Skeletal muscle tissue (tissue), 4 donors: ENCODE results near the gene SPOP. TPM values are rescaled to one million over a fixed set of nuclear protein-coding genes. Genes with fewer than 3 reads are reported as not detected.
"Not testable (repeated sequence)": the region's sequence is repeated elsewhere in the genome, so short reads cannot be mapped to it uniquely, and the experiment has no call there.

ENCODE experiments used
- H3K27ac ChIP-seq: one replicate; pipeline ENCODE4 v1.7.0; 2013; ENCODE audit warnings: mild to moderate bottlenecking, low read depth, low read length, inconsistent platforms
- H3K27me3 ChIP-seq, 3 donors: one replicate each; pipeline ENCODE4 v1.7.0; 2013; ENCODE audit warnings: low read length in 3 of 3; ENCODE audit not compliant: control insufficient read depth in 3 of 3, insufficient read depth in 3 of 3
- H3K36me3 ChIP-seq, 3 donors: one replicate each; pipeline ENCODE4 v1.7.0; 2013; ENCODE audit warnings: low read length in 3 of 3; ENCODE audit not compliant: control insufficient read depth in 3 of 3, insufficient read depth in 3 of 3
- H3K4me1 ChIP-seq, 3 donors: one replicate each; pipeline ENCODE4 v1.7.0; 2013; ENCODE audit warnings: low read length in 3 of 3, mild to moderate bottlenecking in 3 of 3; ENCODE audit not compliant: control insufficient read depth in 3 of 3, insufficient read depth in 3 of 3
- H3K4me3 ChIP-seq, 3 donors: one replicate each; pipeline ENCODE4 v1.7.0; 2013; ENCODE audit warnings: low read length in 3 of 3
- H3K9ac ChIP-seq, 3 donors: one replicate each; pipeline ENCODE4 v1.7.0; 2013; ENCODE audit warnings: low read length in 3 of 3, mild to moderate bottlenecking in 3 of 3, moderate library complexity in 2 of 3, low read depth in 1 of 3
- H3K9me3 ChIP-seq, 3 donors: one replicate each; pipeline ENCODE4 v1.7.0; 2013; ENCODE audit warnings: low read length in 3 of 3; ENCODE audit not compliant: control insufficient read depth in 3 of 3
- total RNA-seq: library from RNA; depleted of rRNA; stranded (reverse); fragments of >200 nt; gene quantifications from one replicate; pipeline ENCODE4 v1.2.3, GENCODE V29; 2014
- donor health status: Osteomylitis.

Gene SPOP
- 61.6 TPM for total RNA-seq

DNA sequence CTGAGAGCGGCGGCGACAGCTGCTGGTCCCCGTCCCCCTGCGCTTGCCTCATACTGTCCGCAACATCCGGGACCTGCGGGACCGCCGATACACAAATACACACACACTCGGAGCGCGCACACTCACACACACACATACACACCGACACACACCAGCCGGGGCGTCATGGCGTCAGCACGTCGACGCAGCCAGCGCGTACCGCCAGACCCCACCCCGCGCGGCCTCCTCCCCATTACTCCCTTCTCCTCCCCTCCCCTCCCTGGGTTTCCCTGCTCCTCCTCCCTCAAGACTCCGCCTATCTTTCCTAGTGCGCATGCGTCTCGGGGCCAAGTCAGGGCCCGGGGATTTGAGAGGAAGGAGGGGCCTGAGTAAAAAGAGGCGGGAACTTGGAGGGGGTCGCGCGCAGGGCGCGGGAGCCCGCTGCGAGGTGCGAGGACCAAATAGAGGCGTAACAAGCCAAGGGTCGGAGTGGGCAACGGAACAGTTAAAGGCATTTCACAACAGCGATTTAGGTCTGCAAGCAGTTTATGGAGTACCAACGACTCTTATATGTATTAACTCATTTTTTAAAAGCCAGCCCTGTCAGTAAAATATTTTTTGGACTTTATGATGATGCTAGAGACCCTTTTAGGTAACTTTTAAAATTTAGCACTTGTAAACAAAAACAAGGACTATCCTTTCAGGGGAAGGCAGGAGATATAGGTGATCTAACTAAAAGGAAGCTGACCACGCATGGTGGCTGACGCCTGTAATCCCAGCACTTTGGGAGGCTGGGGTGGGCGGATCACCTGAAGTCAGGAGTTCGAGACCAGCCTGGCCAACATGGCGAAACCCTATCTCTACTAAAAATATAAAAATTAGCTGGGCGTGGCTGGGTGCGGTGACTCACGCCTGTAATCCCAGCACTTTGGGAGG is at the start of gene SPOP:
TSS of gene SPOP (minus strand) at position 165 of the 915 bp plus-strand sequence. CDS start 55,287 bp downstream, outside the sequence.
- Histone ChIP-seq H3K36me3 (peaks cover 0 to 10% (median 2%) of the 10 kb centered on the region in 3 donors), H3K9ac (peak within 1 kb of the TSS; percentile 63 to 91 (median 84)), H3K27me3 (no peaks in the 10 kb centered on the region), H3K4me1 (peaks cover 22 to 28% (median 24%) of the 10 kb centered on the region in 3 donors), H3K9me3 (no peaks in the 10 kb centered on the region), H3K27ac (peak within 1 kb of the TSS; percentile 100), H3K4me3 (peak within 1 kb of the TSS; percentile 78 to 86 (median 79))

DNA sequence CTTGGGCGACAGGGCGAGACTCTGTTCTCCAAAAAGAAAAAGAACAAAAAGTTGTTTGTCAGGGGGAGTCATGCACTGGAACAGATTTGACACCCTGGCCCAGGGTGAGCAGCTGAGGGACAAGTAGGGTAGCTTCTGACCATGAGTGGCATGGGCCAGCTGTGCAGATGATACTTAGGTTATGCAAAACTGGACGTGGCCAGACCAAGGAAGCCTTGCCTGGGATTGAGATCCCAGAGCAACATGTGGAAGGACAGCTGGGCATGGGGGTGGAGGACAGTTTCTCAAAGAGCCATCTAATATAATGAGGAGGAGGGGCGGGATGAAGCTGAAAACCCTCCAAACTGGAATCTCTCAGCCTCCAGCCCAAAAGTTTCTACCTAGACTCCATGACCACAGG is 49.5 kb upstream of the SPOP start:
- H3K27me3 ChIP-seq = no peaks in the 10 kb centered on the region
- H3K9me3 ChIP-seq = no peaks in the 10 kb centered on the region
- H3K9ac ChIP-seq = no peak overlapping the region
- peaks cover 0 to under 1% (median 0%) of the 10 kb centered on the region in 3 donors for H3K36me3 ChIP-seq
- peaks cover 51 to 52% (median 52%) of the 10 kb centered on the region in 3 donors for H3K4me1 ChIP-seq
- no peak overlapping the region for H3K27ac ChIP-seq
- H3K4me3 ChIP-seq = no peak overlapping the region

GRCh38 chr17:49725452-49726130 is 47.7 kb upstream of the SPOP start:
- no peak overlapping the region for H3K27ac ChIP-seq
- H3K36me3 ChIP-seq = peaks cover 0 to 4% (median 0%) of the 10 kb centered on the region in 3 donors
- peaks cover 48 to 50% (median 48%) of the 10 kb centered on the region in 3 donors for H3K4me1 ChIP-seq

DNA sequence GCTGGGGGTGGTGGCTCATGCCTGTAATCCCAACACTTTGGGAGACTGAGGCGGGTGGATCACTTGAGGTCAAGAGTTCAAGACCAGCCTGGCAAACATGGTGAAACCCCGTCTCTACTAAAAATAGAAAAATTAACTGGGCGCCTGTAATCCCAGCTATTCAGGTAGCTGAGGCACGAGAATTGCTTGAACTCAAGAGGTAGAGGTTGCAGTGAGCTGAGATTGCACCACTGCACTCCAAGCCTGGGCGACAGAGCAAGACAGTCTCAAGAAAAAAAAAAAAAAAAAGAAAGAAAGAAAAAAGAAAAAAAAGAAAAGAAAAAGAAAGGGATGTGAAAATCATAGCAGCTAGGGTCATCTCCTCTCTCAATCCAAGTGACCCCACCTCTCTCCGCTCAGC is 46.7 kb upstream of the SPOP start:
- H3K4me1 ChIP-seq = peaks cover 38 to 40% (median 38%) of the 10 kb centered on the region in 3 donors
- H3K4me3 ChIP-seq, H3K27me3 ChIP-seq, H3K9ac ChIP-seq, H3K9me3 ChIP-seq, H3K36me3 ChIP-seq: not testable (repeated sequence)
- H3K27ac ChIP-seq = peak overlapping the region; percentile 62

More at GRCh38 chr17:49725452-49726130, 47.7 kb upstream of the SPOP start:
- Histone ChIP-seq H3K9me3 (no peaks in the 10 kb centered on the region), H3K9ac (no peak overlapping the region), H3K4me3 (no peak overlapping the region), H3K27me3 (no peaks in the 10 kb centered on the region)

DNA sequence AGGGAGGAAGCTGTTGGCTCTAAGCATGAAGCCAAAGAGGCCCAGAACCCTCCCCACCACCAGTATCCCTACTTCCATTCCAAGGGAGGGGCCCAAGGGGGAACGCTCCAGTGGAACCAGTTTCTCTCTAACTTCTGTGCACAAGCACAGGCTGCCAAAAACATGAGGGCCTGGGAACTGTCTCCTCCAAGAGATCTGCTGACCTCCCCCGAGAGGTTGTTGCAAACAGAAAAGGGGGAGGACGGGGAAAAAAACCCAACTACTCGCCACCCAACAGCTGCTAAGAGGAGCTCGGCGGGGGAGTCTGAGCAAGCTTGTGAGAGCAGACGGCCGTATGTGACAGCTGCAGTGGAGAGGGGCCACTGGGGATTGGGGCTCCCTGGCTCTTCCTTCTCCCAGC is 45.5 kb upstream of the SPOP start:
- no peak overlapping the region for H3K9ac ChIP-seq
- peak overlapping the region; percentile 62 for H3K27ac ChIP-seq
- H3K36me3 ChIP-seq = peaks cover 4 to 10% (median 6%) of the 10 kb centered on the region in 3 donors
- H3K4me3 ChIP-seq = no peak overlapping the region
- H3K9me3 ChIP-seq = no peaks in the 10 kb centered on the region
- peaks cover 26 to 30% (median 27%) of the 10 kb centered on the region in 3 donors for H3K4me1 ChIP-seq
- no peaks in the 10 kb centered on the region for H3K27me3 ChIP-seq

DNA sequence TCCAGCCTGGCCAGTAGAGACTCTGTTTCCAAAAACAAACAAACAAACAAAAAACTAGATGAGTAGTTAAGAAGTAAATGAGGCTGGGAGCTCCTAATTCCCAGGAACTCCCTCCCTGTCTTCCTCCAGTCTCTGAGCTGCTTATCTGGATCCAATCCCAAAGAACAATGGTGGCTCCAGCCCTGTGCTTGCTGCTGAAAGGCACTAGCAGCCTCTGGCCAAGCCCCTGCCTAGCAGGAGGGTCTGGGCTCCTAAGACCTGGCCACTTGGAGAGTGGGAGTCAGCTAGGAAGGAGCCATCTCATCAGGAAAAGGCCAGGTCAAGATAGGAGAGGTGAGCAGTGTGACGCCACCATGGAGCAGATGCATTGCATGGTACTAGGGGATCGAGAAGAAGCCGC is 44.2 kb upstream of the SPOP start:
- Histone ChIP-seq H3K27me3 (no peaks in the 10 kb centered on the region), H3K27ac (peak overlapping the region; percentile 40), H3K36me3 (peaks cover 4 to 10% (median 10%) of the 10 kb centered on the region in 3 donors)

DNA sequence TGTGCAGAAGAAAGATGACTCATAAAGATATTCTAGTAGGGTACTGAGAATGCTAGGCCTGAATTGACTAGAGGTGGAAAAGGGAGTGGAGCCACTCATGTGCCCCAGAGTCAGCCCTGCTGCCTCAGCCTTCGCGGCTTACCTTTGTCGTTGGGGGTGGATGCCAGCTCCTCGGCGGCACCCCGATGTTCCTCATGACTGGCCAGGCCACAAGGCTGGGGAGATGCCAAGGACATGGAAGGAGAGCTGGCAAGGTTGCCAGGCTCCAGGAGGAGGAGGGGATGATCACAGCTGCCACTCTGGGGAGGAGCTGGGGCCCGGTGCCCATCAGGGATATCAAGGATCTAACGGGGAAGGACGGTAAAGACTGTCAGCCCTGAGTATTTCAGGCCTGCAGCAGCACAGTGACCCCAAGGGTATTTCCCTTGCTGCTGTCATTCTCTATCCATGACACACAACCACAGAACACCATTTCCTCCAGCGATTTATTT is 39.5 kb upstream of the SPOP start:
- no peak overlapping the region for H3K9ac ChIP-seq
- peak overlapping the region in 1 of 3 donors; percentile 3 for H3K4me3 ChIP-seq
- H3K4me1 ChIP-seq = peaks cover 15 to 18% (median 16%) of the 10 kb centered on the region in 3 donors
- H3K27me3 ChIP-seq = no peaks in the 10 kb centered on the region
- H3K27ac ChIP-seq = peak overlapping the region; percentile 46
- peaks cover 11 to 23% (median 15%) of the 10 kb centered on the region in 3 donors for H3K36me3 ChIP-seq
- no peaks in the 10 kb centered on the region for H3K9me3 ChIP-seq

More for the DNA sequence above, 44.2 kb upstream of the SPOP start:
- Histone ChIP-seq H3K9me3 (no peaks in the 10 kb centered on the region), H3K4me1 (peaks cover 25 to 30% (median 30%) of the 10 kb centered on the region in 3 donors), H3K9ac (no peak overlapping the region), H3K4me3 (no peak overlapping the region)

- Histone ChIP-seq H3K27me3 (no peaks in the 10 kb centered on the region), H3K4me3 (no peak overlapping the region), H3K9ac (no peak overlapping the region), H3K4me1 (peaks cover 10 to 16% (median 11%) of the 10 kb centered on the region in 3 donors), H3K27ac (peak overlapping the region; percentile 46), H3K9me3 (no peaks in the 10 kb centered on the region), H3K36me3 (peaks cover 11 to 23% (median 11%) of the 10 kb centered on the region in 3 donors)
Measured at GRCh38 chr17:49716668-49717364, 38.9 kb upstream of the SPOP start.

GRCh38 chr17:49715717-49716279 is 37.9 kb upstream of the SPOP start:
- H3K36me3 ChIP-seq = peaks cover 11 to 26% (median 14%) of the 10 kb centered on the region in 3 donors
- no peaks in the 10 kb centered on the region for H3K27me3 ChIP-seq
- H3K27ac ChIP-seq = no peak overlapping the region
- no peak overlapping the region for H3K9ac ChIP-seq
- H3K9me3 ChIP-seq = no peaks in the 10 kb centered on the region
- H3K4me1 ChIP-seq = peaks cover 10 to 16% (median 11%) of the 10 kb centered on the region in 3 donors
- no peak overlapping the region for H3K4me3 ChIP-seq
